GM13977 (cell line): Measurements from ENCODE around the gene CPE.
A peak's percentile ranks its signal among the peaks of the same experiment; 100 is the strongest.

ENCODE experiments used
- DNase-seq: peaks from one replicate; pipeline ENCODE4 v3.0.0; 2012; ENCODE audit warnings: low spot score
- in situ Hi-C: fragments of 300-500 bp; cut with MboI; formaldehyde crosslinking; loops from one replicate; pipeline ENCODE4 v1.12.0; 2022; ENCODE audit warnings: low sequenced_read_pairs, low pct_unique_long_range_greater_than_20kb, mixed read lengths, inconsistent platforms; ENCODE audit not compliant: unreplicated experiment
- TF ChIP-seq, protein P1 (sequence below): IDR thresholded peaks from 2 replicates; pipeline ENCODE4 v1.5.1; 2012; ENCODE audit warnings: mild to moderate bottlenecking, control low read depth; ENCODE audit not compliant: insufficient read depth; ENCODE audit errors: extremely low read depth, missing control alignments

The CPE gene

DNA sequence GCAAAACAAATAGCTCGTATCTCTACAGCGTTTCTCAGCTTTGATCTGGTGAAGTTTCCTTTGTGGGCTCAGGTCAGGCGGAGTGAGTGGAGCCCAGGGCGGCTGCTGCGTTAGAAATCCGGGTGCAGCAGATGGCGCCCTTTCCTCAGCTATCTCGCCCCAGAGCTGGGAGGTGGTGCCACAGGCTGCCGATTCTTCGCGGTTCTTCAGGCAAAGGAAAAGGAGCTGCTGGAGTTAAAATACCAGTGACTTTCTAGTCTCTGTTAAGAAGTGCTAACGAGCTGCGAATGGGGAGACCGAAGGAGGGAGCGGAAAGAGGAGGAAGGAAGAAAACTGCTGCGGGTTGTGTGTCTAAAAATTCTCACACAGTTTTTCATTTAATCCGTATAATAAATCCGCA lies 114.6 kb downstream of the CPE start:
- in situ Hi-C loops, result no loop called here
- peak; percentile 43 for DNase-seq
- TF ChIP-seq, protein P1, sequence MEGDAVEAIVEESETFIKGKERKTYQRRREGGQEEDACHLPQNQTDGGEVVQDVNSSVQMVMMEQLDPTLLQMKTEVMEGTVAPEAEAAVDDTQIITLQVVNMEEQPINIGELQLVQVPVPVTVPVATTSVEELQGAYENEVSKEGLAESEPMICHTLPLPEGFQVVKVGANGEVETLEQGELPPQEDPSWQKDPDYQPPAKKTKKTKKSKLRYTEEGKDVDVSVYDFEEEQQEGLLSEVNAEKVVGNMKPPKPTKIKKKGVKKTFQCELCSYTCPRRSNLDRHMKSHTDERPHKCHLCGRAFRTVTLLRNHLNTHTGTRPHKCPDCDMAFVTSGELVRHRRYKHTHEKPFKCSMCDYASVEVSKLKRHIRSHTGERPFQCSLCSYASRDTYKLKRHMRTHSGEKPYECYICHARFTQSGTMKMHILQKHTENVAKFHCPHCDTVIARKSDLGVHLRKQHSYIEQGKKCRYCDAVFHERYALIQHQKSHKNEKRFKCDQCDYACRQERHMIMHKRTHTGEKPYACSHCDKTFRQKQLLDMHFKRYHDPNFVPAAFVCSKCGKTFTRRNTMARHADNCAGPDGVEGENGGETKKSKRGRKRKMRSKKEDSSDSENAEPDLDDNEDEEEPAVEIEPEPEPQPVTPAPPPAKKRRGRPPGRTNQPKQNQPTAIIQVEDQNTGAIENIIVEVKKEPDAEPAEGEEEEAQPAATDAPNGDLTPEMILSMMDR, result peak; percentile 88

DNA sequence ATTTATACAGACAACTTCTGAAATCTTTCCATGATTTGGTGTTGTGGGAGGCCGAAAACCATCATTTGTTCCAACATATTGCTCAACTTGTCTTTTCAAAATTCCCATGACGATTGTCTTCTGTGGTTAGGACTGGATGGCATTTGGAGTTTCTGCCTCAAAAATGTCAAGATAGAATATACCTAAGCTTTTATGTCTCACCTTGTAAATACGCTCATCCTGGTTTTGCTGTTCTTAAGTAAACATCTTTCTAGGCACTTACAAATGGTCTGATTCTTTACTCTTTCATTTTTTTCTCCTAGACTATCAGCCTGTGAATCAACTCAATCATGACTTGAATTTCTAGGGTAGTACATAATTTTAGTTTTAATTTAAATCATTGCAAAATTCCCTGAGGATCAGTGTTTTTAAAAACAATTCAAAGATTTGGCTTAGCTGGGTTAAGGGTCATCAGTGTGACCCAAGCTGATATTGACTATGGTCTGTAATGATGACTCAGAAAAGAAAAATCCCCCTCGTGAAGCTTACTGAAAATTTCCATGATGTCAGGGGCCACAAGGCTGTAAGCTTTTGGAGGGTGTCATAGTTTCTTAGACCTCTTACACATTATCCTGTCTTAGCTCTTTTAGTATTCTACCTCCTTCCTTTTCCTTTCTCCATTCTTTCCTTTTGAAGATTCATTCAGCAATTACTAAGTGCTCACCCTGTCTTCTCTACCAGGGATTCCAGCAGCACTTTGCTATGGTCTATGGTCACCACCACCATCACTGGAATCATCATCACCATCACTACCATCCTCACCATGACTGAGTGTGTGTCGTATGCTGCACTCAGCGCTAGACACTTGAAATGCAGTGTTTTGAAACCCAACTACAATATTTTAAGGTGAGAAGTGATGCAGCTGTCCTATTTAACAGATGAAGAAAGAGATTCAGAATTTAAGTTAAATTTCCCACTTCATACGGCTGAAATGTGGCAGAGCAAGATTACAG lies 124.4 kb downstream of the CPE start:
- TF ChIP-seq, protein P1, result no peak
- in situ Hi-C loops, result no loop called here
- DNase-seq, result peak; percentile 25

GRCh38 chr4:165504184-165504583 lies 125.4 kb downstream of the CPE start:
- in situ Hi-C loops, result no loop called here
- TF ChIP-seq, protein P1, result no peak

DNA sequence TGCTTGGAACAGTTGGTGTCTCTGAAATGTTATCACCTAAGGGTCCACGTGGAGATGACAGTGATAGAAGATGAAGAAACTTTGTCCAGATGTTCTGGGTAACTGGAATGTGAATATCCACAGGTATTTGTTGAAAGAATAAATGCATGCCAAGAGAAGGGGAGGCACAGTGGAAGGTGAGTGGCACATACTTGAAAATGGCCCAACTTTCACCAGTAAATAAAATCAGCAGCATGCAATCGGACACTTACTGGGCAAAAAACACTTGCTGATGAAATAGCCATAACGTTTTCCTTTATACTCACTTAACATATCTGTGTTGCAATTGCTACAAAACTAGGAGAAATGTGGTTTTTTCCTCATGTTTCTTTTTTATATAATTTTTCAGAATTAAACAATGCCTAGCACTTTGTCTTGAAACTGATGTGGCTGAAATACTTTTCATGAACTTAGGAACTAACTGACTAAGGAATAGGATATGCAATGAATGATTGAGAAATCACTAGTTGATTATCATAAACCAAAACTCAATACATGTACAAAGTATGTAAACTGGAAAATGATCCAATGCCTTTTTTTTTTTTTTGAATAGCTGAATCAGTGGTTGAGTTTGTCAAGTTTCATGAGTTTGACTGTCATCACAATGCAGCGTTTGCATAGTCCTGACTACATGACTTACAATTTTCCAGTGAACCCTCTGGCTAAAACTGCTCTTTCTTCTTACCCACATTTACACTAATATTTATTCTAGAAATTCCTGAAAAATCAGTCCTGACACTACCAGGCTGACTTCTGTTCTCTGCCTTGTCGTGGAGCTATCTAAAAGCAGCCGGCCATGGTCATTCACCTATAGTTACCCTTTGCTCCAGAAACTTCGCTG lies 127.4 kb downstream of the CPE start:
- TF ChIP-seq, protein P1, result no peak
- no peak for DNase-seq
- in situ Hi-C loops, result no loop called here

More at GRCh38 chr4:165504184-165504583, 125.4 kb downstream of the CPE start:
- no peak for DNase-seq

- TF ChIP-seq, protein P1, result no peak
- DNase-seq, result no peak
- in situ Hi-C loops, result no loop called here
Measured at GRCh38 chr4:165506849-165507248, 128.0 kb downstream of the CPE start.

DNA sequence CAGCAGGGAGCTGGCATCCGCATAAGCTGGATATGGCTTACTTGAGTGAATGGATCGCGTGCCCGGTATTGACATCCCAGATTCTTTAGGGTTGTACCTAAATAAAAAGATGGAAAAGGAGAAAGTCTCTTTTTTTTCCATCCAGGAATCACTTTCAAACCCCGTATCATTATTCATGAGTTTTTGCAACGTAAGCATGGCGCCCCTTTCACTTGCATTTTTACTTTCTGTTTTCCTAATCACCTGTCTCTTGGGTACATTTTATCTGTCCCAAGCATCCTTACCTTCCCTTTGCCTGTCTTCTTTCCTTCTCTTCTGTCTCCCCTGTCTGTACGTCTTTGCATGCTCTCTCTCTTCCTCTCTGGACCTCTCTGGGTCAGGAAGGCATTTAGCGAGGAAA lies 128.6 kb downstream of the CPE start:
- TF ChIP-seq, protein P1, result no peak
- in situ Hi-C loops, result no loop called here
- no peak for DNase-seq
